ENCODE data around the gene TMEM108.

DNA sequence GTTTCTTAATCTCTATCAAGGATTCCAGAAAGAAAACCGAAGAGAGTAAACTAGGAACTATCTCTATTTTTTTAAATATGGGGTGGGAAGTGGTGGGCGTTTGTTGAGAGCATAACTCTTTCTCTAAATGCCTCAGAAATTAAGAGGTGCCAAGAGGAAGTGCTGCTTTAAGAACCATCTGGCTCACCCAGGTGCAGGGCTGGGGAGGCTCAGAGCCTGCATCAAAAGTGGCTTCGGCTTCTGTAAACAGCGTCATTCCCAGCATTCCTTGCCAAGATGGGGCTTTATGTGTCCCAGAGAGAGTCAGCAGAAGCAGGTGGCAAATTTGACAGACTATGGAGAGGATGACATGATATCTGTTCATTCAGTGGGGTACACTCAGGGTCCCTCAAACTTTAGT lies 238.4 kb downstream of the TMEM108 start:
- TF ChIP-seq, protein P1, sequence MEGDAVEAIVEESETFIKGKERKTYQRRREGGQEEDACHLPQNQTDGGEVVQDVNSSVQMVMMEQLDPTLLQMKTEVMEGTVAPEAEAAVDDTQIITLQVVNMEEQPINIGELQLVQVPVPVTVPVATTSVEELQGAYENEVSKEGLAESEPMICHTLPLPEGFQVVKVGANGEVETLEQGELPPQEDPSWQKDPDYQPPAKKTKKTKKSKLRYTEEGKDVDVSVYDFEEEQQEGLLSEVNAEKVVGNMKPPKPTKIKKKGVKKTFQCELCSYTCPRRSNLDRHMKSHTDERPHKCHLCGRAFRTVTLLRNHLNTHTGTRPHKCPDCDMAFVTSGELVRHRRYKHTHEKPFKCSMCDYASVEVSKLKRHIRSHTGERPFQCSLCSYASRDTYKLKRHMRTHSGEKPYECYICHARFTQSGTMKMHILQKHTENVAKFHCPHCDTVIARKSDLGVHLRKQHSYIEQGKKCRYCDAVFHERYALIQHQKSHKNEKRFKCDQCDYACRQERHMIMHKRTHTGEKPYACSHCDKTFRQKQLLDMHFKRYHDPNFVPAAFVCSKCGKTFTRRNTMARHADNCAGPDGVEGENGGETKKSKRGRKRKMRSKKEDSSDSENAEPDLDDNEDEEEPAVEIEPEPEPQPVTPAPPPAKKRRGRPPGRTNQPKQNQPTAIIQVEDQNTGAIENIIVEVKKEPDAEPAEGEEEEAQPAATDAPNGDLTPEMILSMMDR (IDR thresholded peaks at IDR 0.05) = no peak
- TF ChIP-seq POLR2A (IDR thresholded peaks at IDR 0.05) = no peak

Measured in body of pancreas (tissue), 4 donors.